Ureter (tissue), 1 donor: ENCODE results near the gene AEBP1. TPM values are rescaled to one million over a fixed set of nuclear protein-coding genes. Genes with fewer than 3 reads are reported as not detected.

Source experiments
- DNase-seq: peaks from one replicate; pipeline ENCODE4 v3.0.0-alpha.2; 2020; ENCODE audit warnings: low spot score
- total RNA-seq: library from RNA; stranded (reverse); gene quantifications from one replicate; pipeline ENCODE4 v1.2.4, GENCODE V29; 2023
- donor health status: DM: yes; HTN: yes; CAD: no.

Gene AEBP1
- total RNA-seq, 1 donor from 2014 or later: 131 TPM

GRCh38 chr7:44066494-44067063, 37.6 kb upstream of the AEBP1 start:
- no peak for DNase-seq

GRCh38 chr7:44067064-44067951, 36.8 kb upstream of the AEBP1 start:
- no peak for DNase-seq

- DNase-seq: no peak
These were observed 36.1 kb upstream of the AEBP1 start for GRCh38 chr7:44068054-44068453.

- no peak for DNase-seq
These were observed 32.3 kb upstream of the AEBP1 start for GRCh38 chr7:44071726-44072363.

- peak; percentile 80 for DNase-seq
These were observed 31.5 kb upstream of the AEBP1 start for GRCh38 chr7:44072364-44073231.

GRCh38 chr7:44073664-44074348, 30.3 kb upstream of the AEBP1 start:
- DNase-seq: no peak

- DNase-seq: no peak
These were observed 29.8 kb upstream of the AEBP1 start for GRCh38 chr7:44074349-44074695.

GRCh38 chr7:44075296-44076075, 28.7 kb upstream of the AEBP1 start:
- DNase-seq: no peak

- DNase-seq: no peak
These were observed 27.8 kb upstream of the AEBP1 start for GRCh38 chr7:44076101-44076895.

- no peak for DNase-seq
These were observed 27.1 kb upstream of the AEBP1 start for GRCh38 chr7:44077061-44077460.

- no peak for DNase-seq
These were observed 26.5 kb upstream of the AEBP1 start for GRCh38 chr7:44077681-44078091.

GRCh38 chr7:44078521-44078920, 25.6 kb upstream of the AEBP1 start:
- no peak for DNase-seq

GRCh38 chr7:44079331-44080021, 24.7 kb upstream of the AEBP1 start:
- no peak for DNase-seq

- DNase-seq: no peak
These were observed 24.0 kb upstream of the AEBP1 start for GRCh38 chr7:44080118-44080517.

- no peak for DNase-seq
These were observed 23.4 kb upstream of the AEBP1 start for GRCh38 chr7:44080686-44081265.

GRCh38 chr7:44081266-44081748, 22.8 kb upstream of the AEBP1 start:
- DNase-seq: no peak

- DNase-seq: peak; percentile 98
These were observed 21.5 kb upstream of the AEBP1 start for GRCh38 chr7:44082541-44083207.

- DNase-seq: no peak
These were observed 20.3 kb upstream of the AEBP1 start for GRCh38 chr7:44083796-44084195.
